T-cell (primary cell): ENCODE measurements around the gene FGF19. TPM values are rescaled to one million over a fixed set of nuclear protein-coding genes. Genes with fewer than 3 reads are reported as not detected.

Experiments
- total RNA-seq, 35 experiments: library from RNA in 6 of 35; stranded (reverse) in 6 of 35; fragments of 120-200 nt in 1 of 35; gene quantifications; one replicate each; pipeline versions ENCODE4 v1.2.1 to v1.2.4 and lab custom pipeline; 2013 to 2026

The FGF19 gene
- total RNA-seq, 5 donors from 2014 or later (not counting 1 experiment from before 2014, with no cell fraction given), result 0.09 TPM; not detected in 4

Other genes with a start within 250 kb of the FGF19 start
- not detected for gene LINC01488, start 222.4 kb downstream of the FGF19 start, total RNA-seq
- 1 to 10 TPM; 1.0 to 4.2 (median 2.8) TPM for gene CCND1, start 62.9 kb downstream of the FGF19 start, total RNA-seq
- gene LTO1, start 28.7 kb downstream of the FGF19 start, total RNA-seq, result 10 to 100 TPM; 31.8 to 64.2 (median 57.4) TPM
- not detected for gene FGF4, start 71.3 kb upstream of the FGF19 start, total RNA-seq
- not detected for gene FGF3, start 115.4 kb upstream of the FGF19 start, total RNA-seq